NCI-H2227 (cell line): ENCODE data around the gene C1QTNF6.
"Not testable (repeated sequence)": the region's sequence is repeated elsewhere in the genome, so short reads cannot be mapped to it uniquely, and the experiment has no call there.

Experiments used
- DNase-seq: peaks from one replicate; lab custom pipeline; 2025; ENCODE audit not compliant: unreplicated experiment; lab: John Stamatoyannopoulos, UW

C1QTNF6 gene

GRCh38 chr22:37208401-37209139 lies 20.5 kb upstream of the C1QTNF6 start:
- DNase-seq, result no peak

- DNase-seq, result no peak
These were observed 19.9 kb upstream of the C1QTNF6 start for GRCh38 chr22:37207981-37208380.

GRCh38 chr22:37206841-37207821 lies 19.1 kb upstream of the C1QTNF6 start:
- no peak for DNase-seq

GRCh38 chr22:37206118-37206840 lies 18.2 kb upstream of the C1QTNF6 start:
- no peak for DNase-seq

- no peak for DNase-seq
These were observed 17.0 kb upstream of the C1QTNF6 start for GRCh38 chr22:37205046-37205445.

- no peak for DNase-seq
These were observed 16.1 kb upstream of the C1QTNF6 start for GRCh38 chr22:37204045-37204655.

- DNase-seq, result no peak
These were observed 15.5 kb upstream of the C1QTNF6 start for GRCh38 chr22:37203354-37204044.

- no peak for DNase-seq
These were observed 14.7 kb upstream of the C1QTNF6 start for GRCh38 chr22:37202716-37203115.

GRCh38 chr22:37202001-37202555 lies 14.0 kb upstream of the C1QTNF6 start:
- no peak for DNase-seq

- not testable (repeated sequence) for DNase-seq
These were observed 13.4 kb upstream of the C1QTNF6 start for GRCh38 chr22:37201443-37201820.

- no peak for DNase-seq
These were observed 11.7 kb upstream of the C1QTNF6 start for GRCh38 chr22:37199760-37200108.

- peak; percentile 97 for DNase-seq
These were observed 11.2 kb upstream of the C1QTNF6 start for GRCh38 chr22:37199103-37199759.

- DNase-seq, result peak; percentile 71
These were observed 10.4 kb upstream of the C1QTNF6 start for GRCh38 chr22:37198258-37199102.

GRCh38 chr22:37197451-37198257 lies 9.6 kb upstream of the C1QTNF6 start:
- DNase-seq, result no peak

GRCh38 chr22:37196539-37197450 lies 8.7 kb upstream of the C1QTNF6 start:
- DNase-seq, result no peak

- no peak for DNase-seq
These were observed 7.9 kb upstream of the C1QTNF6 start for GRCh38 chr22:37195921-37196320.

- no peak for DNase-seq
These were observed 6.7 kb upstream of the C1QTNF6 start for GRCh38 chr22:37194750-37195149.
